Activated CD8-positive, alpha-beta memory T cell treated with anti-CD3 and anti-CD28 coated beads, Interleukin-2, amount 50 U/mL, for 24 hours (primary cell): ENCODE measurements around the gene KIAA0232.

Experiments
- DNase-seq: peaks from one replicate; pipeline ENCODE4 v3.0.0-alpha.2; 2020; ENCODE audit errors: extremely low read depth

Gene KIAA0232

GRCh38 chr4:6916069-6916586 lies 133.6 kb downstream of the KIAA0232 start:
- no peak for DNase-seq

DNA sequence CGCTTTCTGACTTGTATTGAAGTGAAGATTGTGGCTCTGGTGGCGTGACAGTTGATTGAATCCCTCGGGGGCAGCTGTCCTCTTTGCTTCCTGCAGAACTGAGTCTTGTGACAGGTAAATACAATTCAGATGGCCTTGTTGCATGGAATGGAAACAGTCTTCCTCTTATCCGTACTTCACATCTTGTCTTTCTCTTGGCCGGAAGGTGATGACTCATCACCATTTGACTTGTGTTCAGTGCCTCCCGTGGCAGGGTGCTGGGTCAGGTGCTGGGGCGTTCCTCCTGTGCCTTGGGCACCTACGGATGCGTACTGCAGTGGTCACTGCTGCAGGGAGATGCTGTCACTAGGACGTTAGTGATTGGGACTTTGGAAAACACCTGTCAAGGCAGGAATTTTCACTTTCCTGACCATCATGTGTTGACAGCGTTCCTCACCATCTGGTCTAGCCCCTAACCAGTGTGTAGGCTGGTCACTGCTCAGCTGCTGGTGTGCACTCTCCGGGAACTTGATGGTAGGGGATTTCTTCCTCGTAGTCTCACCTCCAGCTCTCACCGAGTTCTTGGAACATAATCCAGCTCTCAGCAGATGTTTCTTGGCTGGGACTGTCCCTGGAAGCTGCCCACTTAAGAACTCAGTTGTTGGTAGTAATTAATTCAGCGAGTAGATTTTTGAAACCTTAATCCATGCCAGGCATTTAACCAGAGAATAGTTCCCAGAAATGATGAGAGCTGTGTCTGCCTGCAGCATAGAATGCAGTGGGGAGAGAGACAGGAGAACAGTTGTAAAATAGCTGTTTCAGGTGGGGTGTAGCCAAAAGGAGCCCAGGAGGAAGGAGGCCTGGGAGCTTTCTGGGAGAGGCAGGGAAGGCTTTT lies 134.3 kb downstream of the KIAA0232 start:
- DNase-seq, result no peak

DNA sequence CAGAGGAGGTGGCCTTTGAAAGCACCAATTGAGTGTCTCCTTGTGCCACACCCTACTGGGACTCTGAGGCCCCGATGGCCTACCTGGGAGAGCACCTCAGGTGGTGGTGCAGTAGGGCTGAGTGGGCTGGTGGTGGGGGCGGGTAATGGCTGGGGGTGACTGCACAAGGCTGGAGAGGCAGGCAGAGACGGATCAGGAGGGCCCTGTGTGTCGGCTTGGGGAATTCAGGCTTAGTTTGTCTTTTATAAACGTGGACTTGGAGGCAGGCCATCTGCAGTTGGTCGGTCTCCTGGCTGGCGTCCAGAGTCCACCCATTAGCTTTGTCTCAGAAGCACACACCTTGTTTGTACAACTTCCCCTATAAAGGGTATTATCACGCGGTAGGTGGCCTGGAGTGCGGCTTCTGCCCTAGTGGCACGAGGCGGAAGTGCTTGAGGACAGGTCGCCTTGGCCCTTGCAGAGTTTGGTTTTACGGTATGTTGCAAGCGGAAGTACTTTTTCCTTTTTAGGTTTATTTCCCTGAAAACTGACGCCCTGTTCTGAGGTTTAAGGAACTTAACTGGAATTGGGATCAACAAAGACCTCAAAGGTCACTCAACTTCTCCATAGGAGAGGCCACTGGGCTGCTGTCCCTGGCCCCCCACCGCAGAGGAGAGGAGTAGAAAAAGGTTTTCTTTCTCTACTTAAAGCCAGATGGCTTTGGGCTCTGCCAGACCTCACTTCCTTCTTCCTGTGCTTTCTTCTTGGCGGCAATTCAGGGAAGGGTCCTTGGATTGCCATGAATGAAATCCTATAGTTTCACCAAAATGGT lies 135.1 kb downstream of the KIAA0232 start:
- no peak for DNase-seq

- DNase-seq, result no peak
These were observed 135.8 kb downstream of the KIAA0232 start for GRCh38 chr4:6918338-6918737.

DNA sequence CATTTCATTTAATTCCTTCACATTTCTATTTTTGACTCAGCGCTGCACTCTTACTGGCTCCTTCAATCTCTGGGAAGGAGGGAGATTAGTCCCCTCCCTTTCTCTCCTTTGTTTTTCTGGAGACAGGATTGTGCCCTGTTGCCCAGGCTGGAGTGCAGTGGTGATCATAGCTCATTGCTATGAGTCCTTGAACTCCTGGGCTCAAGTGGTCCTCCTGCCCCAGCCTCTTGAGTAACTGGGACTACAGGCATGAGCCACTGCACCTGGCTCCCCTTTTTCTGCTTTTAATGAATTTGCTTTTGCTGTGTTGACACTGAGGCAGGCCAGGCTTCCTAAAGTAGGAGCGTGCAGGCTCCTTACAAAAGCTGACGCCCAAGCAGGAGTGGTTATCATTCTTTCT lies 137.6 kb downstream of the KIAA0232 start:
- DNase-seq, result no peak

DNA sequence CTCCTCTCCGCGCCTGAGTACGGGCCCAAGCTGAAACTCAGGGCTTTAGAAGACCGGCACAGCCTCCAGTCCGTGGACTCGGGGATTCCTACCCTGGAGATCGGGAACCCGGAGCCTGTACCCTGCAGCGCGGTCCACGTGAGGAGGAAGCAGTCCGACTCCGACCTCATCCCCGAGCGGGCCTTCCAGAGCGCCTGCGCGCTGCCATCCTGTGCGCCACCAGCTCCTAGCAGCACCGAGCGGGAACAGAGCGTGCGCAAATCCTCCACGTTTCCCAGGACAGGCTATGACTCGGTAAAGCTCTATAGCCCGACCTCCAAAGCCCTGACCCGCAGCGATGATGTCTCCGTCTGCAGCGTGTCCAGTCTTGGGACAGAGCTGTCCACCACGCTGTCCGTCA lies 141.0 kb downstream of the KIAA0232 start:
- no peak for DNase-seq

DNA sequence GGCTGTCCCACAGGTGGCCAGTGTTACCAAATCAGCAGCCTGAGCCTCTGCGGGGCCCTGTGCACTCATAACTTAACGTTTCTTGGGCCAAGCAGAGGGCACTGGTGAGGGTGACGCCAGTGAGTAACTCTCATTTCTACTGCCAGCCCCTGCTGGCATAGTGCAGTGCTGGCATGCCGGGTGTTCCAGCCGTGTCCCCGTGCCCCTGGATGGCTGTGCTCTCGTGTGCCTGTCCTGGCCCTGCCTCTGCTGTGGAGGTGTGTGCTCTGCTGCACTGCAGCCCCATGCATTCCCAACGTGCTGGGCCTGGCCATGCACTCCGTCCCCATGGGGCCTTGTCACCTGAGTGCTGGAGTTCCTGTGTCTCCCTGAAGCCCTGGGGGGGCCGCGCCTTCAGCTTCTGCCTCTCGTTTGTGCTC lies 141.8 kb downstream of the KIAA0232 start:
- no peak for DNase-seq

GRCh38 chr4:6925357-6925836 lies 142.9 kb downstream of the KIAA0232 start:
- no peak for DNase-seq

GRCh38 chr4:6926081-6926480 lies 143.6 kb downstream of the KIAA0232 start:
- DNase-seq, result no peak

DNA sequence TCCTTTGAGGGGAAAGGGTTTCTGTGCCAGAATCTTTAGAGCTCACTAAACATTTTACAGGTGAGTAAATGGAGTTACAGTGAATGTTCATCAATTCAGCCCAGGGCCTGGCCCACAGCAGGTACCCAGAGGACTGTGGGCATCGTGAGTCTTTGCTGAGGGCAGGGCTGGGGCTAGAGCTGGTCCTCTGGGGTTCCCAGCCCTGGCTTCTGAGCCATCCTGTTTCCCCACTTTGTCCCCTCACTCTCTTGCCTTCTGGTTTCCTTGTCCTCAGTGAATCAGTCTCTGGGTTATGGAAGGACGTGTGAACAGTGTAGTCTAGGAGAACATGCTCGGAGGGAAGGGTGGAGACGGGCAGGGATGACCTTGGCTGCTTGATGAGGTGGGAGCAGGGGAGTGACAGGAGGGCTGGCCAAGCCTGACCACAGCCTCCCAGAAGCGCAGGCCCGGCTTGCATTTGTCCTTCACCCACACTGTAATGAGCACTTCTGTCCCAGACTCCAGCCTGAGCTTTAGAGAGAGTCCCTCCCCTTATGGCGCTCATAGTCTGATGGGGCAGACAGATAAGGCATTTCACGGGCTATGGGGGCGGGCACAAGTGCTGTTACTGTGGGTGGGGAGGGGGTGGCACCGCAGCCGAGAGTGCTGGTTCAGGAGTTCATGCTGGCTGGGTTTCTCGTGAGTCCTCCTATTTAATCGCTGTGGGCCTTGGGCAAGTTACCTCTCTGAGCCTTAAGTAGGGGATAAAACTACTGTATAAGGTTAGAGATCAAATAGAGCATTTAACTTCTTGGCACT lies 144.4 kb downstream of the KIAA0232 start:
- no peak for DNase-seq

DNA sequence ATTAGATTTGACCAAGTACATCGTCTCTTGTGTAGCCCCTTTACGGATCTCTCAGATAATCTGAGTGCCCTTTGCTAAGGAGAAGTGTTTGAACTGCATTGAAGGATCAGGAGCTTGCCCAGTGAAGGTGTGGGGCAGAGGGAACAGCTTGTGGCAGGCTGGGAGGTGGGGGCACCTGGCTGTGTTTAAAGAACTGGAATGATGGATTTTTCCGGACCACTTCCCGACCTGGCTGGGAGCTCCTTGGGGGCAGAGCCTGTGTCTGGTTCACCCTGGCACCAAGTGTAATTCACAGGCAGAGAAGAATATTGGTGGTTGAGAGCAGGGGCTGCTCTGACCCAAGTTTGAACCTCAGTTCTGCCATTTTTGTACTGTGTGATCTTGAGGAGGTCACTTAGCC lies 145.6 kb downstream of the KIAA0232 start:
- no peak for DNase-seq

- DNase-seq, result no peak
These were observed 146.8 kb downstream of the KIAA0232 start for GRCh38 chr4:6929339-6929811.

DNA sequence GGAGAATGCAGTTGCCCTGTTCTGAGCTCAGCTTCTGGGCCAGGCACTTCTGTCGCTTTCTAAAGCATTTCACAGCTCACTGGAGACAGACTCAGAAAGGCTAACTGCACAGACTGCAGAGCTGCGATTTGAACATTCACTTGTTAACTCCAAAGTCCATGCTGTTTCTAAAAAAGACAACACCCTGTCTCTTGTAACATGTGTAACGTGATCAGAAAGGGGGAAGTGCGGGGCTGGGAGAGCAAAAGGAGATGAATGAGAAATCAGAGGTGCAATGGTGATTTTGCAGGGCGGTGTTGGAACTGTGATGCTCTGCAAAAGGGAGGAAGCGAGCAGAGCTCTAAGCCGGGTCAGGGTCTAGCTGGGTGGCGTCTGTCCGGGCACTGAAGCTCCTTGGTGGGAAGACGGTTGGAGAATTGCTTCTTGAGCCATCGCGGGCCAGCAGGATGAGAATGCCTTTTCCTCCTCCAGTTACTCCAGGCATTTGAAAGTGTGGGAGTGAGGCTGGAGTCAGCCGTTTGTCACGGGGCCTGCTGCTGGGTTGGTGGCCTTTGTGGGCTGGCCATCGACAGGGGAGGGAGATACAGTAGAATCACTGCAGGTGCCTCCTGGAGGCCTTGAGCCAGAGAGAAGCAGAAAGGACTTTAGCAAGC lies 147.4 kb downstream of the KIAA0232 start:
- no peak for DNase-seq

GRCh38 chr4:6932475-6932874 lies 149.9 kb downstream of the KIAA0232 start:
- DNase-seq, result no peak

DNA sequence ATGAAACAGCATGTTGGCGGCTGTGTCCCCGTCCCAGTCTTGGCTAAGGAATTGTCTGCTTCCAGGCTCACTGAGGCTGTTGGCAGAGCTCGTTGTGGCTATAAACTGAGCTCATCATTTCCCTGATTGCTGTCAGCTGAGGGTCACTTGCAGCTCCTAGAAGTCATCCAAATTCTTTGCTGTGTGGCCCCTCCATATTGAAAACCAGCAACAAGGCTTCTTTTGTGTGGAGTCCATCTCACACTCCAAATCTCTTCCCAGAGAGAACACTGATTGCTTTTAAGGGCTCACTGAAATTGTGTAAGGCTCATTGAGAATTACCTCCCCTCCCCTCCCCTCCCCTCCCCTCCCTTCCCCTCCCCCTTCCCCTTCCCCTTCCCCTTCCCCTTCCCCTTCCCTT lies 150.4 kb downstream of the KIAA0232 start:
- no peak for DNase-seq
